Brain microvascular endothelial cell (primary cell): ENCODE measurements around the gene RNF180.

Source experiments
- DNase-seq: peaks from one replicate; pipeline ENCODE4 v3.0.0-alpha.2; 2020
- H3K27ac ChIP-seq: fragments of 250-450 bp; sonication (Bioruptor Pico); 2 replicates; pipeline ENCODE4 v1.5.1; 2020; ENCODE audit warnings: mild to moderate bottlenecking, moderate library complexity
- H3K27me3 ChIP-seq: fragments of 250-450 bp; sonication (Bioruptor Pico); replicated peaks from 2 replicates; pipeline ENCODE4 v1.5.1; 2020; ENCODE audit warnings: mild to moderate bottlenecking
- H3K36me3 ChIP-seq: fragments of 250-450 bp; sonication (Bioruptor Pico); replicated peaks from 2 replicates; pipeline ENCODE4 v1.5.1; 2020; ENCODE audit warnings: mild to moderate bottlenecking
- H3K4me3 ChIP-seq: 2 replicates; pipeline ENCODE4 v1.5.1; 2011; ENCODE audit warnings: low read depth, mild to moderate bottlenecking, control low read depth, low read length, moderate library complexity
- CTCF ChIP-seq: IDR thresholded peaks from 2 replicates; pipeline ENCODE4 v1.5.1; 2011; ENCODE audit warnings: low read depth, mild to moderate bottlenecking, moderate library complexity, low read length, control low read depth, inconsistent platforms; ENCODE audit errors: missing control alignments
- in situ Hi-C: cut with HindIII; loops from 2 replicates; pipeline ENCODE4 v1.10.0; 2017; ENCODE audit warnings: low sequenced_read_pairs, low pct_ligation_motif_present

The RNF180 gene

GRCh38 chr5:64312491-64312890, 146.8 kb downstream of the RNF180 start:
- TF ChIP-seq CTCF: no peak
- in situ Hi-C loops: no loop called here
- Histone ChIP-seq H3K4me3 (no peak overlapping the region), H3K36me3 (no peaks in the 10 kb centered on the region), H3K27me3 (no peaks in the 10 kb centered on the region), H3K27ac (no peak overlapping the region)
- DNase-seq: no peak

GRCh38 chr5:64315778-64316177, 150.1 kb downstream of the RNF180 start:
- peak; percentile 7 for DNase-seq
- no peaks in the 10 kb centered on the region for H3K27me3 ChIP-seq
- TF ChIP-seq CTCF: no peak
- no peak overlapping the region for H3K27ac ChIP-seq
- no peaks in the 10 kb centered on the region for H3K36me3 ChIP-seq
- no peak overlapping the region for H3K4me3 ChIP-seq
- in situ Hi-C loops: no loop called here

- DNase-seq: no peak
- Histone ChIP-seq H3K27me3 (no peaks in the 10 kb centered on the region), H3K36me3 (no peaks in the 10 kb centered on the region), H3K4me3 (no peak overlapping the region), H3K27ac (no peak overlapping the region)
- in situ Hi-C loops: no loop called here
- no peak for TF ChIP-seq CTCF
Measured at GRCh38 chr5:64318175-64318574, 152.5 kb downstream of the RNF180 start.

GRCh38 chr5:64323591-64323990, 157.9 kb downstream of the RNF180 start:
- Histone ChIP-seq H3K36me3 (no peaks in the 10 kb centered on the region), H3K27ac (no peak overlapping the region), H3K27me3 (no peaks in the 10 kb centered on the region), H3K4me3 (no peak overlapping the region)
- in situ Hi-C loops: no loop called here
- no peak for TF ChIP-seq CTCF
- no peak for DNase-seq

GRCh38 chr5:64330728-64331231, 165.1 kb downstream of the RNF180 start:
- TF ChIP-seq CTCF: no peak

GRCh38 chr5:64331597-64332277, 166.1 kb downstream of the RNF180 start:
- no peak for TF ChIP-seq CTCF
- no peak for DNase-seq
- no peak overlapping the region for H3K27ac ChIP-seq

More at GRCh38 chr5:64330728-64331231, 165.1 kb downstream of the RNF180 start:
- no peak overlapping the region for H3K4me3 ChIP-seq
- H3K36me3 ChIP-seq: no peaks in the 10 kb centered on the region
- H3K27me3 ChIP-seq: no peaks in the 10 kb centered on the region
- in situ Hi-C loops: no loop called here
- H3K27ac ChIP-seq: no peak overlapping the region
- DNase-seq: no peak

More at GRCh38 chr5:64331597-64332277, 166.1 kb downstream of the RNF180 start:
- Histone ChIP-seq H3K27me3 (no peaks in the 10 kb centered on the region), H3K36me3 (no peaks in the 10 kb centered on the region), H3K4me3 (no peak overlapping the region)
- in situ Hi-C loops: no loop called here
